ENCODE measurements around the gene RBL2.

Gene RBL2

DNA sequence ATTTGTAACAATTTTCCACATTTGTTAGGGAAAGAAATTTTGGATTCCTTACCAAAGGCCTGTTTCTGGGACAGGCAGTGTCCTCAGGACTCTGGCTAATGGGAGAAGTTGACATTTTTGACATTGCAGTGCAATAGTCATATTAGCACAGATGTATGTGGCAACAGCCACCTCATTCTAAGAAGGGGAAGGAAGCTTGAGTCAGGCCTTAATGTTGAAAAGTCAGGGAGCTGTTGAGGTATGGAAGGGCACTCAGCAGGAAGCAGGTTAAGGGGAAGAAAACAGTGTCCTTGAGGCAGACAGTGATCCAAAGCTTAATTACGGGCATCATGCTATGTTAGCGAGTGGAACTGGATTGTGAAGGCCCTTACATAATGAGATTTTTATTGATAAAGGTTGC lies 47.9 kb downstream of the RBL2 start:
- no peak overlapping the region for H3K27ac ChIP-seq
- TF ChIP-seq, protein P1, sequence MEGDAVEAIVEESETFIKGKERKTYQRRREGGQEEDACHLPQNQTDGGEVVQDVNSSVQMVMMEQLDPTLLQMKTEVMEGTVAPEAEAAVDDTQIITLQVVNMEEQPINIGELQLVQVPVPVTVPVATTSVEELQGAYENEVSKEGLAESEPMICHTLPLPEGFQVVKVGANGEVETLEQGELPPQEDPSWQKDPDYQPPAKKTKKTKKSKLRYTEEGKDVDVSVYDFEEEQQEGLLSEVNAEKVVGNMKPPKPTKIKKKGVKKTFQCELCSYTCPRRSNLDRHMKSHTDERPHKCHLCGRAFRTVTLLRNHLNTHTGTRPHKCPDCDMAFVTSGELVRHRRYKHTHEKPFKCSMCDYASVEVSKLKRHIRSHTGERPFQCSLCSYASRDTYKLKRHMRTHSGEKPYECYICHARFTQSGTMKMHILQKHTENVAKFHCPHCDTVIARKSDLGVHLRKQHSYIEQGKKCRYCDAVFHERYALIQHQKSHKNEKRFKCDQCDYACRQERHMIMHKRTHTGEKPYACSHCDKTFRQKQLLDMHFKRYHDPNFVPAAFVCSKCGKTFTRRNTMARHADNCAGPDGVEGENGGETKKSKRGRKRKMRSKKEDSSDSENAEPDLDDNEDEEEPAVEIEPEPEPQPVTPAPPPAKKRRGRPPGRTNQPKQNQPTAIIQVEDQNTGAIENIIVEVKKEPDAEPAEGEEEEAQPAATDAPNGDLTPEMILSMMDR (IDR thresholded peaks at IDR 0.05): no peak
- no peak for TF ChIP-seq ZFX (IDR thresholded peaks at IDR 0.05; ENCODE audit: borderline replicate concordance)

DNA sequence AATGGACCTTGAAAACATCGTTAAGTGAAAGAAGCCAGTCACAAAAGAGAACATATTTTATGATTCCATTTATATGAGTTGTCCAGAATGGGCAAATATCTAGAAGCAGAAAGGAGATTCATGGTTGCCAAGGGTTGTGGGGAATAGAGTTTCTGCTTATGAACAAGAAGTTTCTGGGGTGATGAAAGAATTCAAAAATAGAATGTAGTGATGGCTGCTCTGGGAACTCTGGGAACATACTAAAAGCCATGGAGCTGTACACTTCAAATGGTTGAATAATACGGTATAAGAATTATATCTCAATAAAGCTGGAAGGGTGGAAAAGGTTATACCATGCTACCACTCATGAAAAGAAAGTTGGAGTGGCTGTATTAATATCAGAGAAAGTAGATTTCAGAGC lies 50.3 kb downstream of the RBL2 start:
- H3K27ac ChIP-seq: no peak overlapping the region
- TF ChIP-seq, protein P1 (IDR thresholded peaks at IDR 0.05): no peak
- TF ChIP-seq ZFX (IDR thresholded peaks at IDR 0.05; ENCODE audit: borderline replicate concordance): no peak

DNA sequence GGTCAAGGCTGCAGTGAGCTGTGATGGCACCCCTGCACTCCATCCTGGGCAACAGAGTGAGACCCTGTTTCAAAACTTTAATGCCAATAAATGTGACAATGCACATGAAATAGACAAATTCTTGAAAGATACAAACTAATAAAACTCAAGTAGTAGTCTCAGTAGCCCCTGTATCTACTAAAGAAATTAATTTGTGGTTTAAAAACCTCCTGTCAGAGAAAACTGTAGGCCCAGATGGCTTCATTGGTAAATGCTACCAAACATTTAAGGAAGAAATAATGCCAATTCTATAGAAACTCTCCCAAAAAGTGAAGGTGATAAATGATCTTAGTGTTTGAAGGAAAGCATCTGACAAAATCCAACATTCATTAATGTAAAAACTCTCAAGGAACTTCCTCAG lies 52.0 kb downstream of the RBL2 start:
- TF ChIP-seq, protein P1 (IDR thresholded peaks at IDR 0.05): no peak
- no peak for TF ChIP-seq ZFX (IDR thresholded peaks at IDR 0.05; ENCODE audit: borderline replicate concordance)
- no peak overlapping the region for H3K27ac ChIP-seq

- TF ChIP-seq, protein P1 (IDR thresholded peaks at IDR 0.05): no peak
- no peak for TF ChIP-seq ZFX (IDR thresholded peaks at IDR 0.05; ENCODE audit: borderline replicate concordance)
- 0 out of 2 replicates have a peak overlapping the region, but pooled peaks have one; percentile 9 for H3K27ac ChIP-seq
These were observed 55.5 kb downstream of the RBL2 start for GRCh38 chr16:53489755-53490154.

DNA sequence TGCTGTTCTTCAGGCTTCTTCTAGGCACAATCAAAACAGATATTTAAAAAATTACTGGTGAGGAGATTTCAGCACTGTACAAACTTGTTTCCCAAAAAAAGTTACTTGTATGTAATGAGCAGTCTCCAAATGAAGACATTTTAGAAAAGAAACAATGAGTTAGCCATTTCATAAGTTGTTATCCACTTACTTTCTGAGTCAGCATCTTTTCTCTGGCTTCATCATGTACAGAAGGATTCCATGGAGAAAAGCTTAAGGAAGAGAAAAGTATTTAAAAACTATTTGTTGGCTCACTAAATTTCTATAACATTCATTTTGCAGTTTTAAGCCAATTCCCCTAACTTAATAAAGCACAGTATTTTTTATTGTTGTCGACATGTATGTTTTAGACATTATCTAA lies 58.2 kb downstream of the RBL2 start:
- no peak for TF ChIP-seq ZFX (IDR thresholded peaks at IDR 0.05; ENCODE audit: borderline replicate concordance)
- TF ChIP-seq, protein P1 (IDR thresholded peaks at IDR 0.05): no peak
- no peak overlapping the region for H3K27ac ChIP-seq

DNA sequence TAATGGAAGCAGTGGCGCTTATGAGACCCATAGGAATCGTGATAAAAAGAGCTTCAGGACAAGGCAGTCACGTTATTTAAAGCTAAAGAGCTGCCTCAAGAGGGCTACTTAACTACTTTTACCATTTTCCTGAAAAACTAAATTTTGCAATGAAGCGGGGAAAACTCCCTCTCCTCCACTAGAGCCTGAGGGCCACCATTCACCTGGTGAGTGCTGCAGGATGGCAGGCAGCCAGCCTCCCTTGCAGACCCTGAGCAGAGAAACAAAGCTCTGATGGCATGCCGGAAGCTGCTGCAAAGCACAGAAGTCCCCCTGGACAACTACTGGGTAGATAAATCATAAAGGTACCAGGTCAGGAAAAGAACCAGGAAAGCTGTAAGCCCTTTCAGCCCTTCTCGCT lies 60.4 kb downstream of the RBL2 start:
- H3K27ac ChIP-seq: no peak overlapping the region
- TF ChIP-seq ZFX (IDR thresholded peaks at IDR 0.05; ENCODE audit: borderline replicate concordance): no peak
- TF ChIP-seq, protein P1 (IDR thresholded peaks at IDR 0.05): no peak

GRCh38 chr16:53495325-53495724 lies 61.1 kb downstream of the RBL2 start:
- no peak overlapping the region for H3K27ac ChIP-seq

More at GRCh38 chr16:53495325-53495724, 61.1 kb downstream of the RBL2 start:
- TF ChIP-seq, protein P1 (IDR thresholded peaks at IDR 0.05): peak; percentile 34
- no peak for TF ChIP-seq ZFX (IDR thresholded peaks at IDR 0.05; ENCODE audit: borderline replicate concordance)
